ENCODE measurements around the gene XPC.

GRCh38 chr3:14211621-14212020, 33.2 kb upstream of the XPC start:
- TF ChIP-seq MAFK (IDR thresholded peaks at IDR 0.05; ENCODE audit: low read depth, low read length) (no peak), RAD21 (IDR thresholded peaks at IDR 0.05 in 1 of 2, conservative IDR thresholded peaks at IDR 0.05 in 1 of 2; ENCODE audit: low read depth in 2 of 2, low read length in 2 of 2) (no peak), RXRA (IDR thresholded peaks at IDR 0.05; ENCODE audit: insufficient read depth, low read depth, low read length) (no peak), SUZ12 (IDR thresholded peaks at IDR 0.05; ENCODE audit: low read length) (no peak), SIN3A (conservative IDR thresholded peaks at IDR 0.05 in 1 of 2, IDR thresholded peaks at IDR 0.05 in 1 of 2; ENCODE audit: low read depth in 1 of 2, low read length in 2 of 2) (no peak), CTCF (IDR thresholded peaks at IDR 0.05; ENCODE audit: control extremely low read depth in 1 of 3, insufficient read depth in 1 of 3, low read depth in 1 of 3, low read length in 3 of 3) (no peak), EGR1 (IDR thresholded peaks at IDR 0.05; ENCODE audit: borderline replicate concordance, low read depth, low read length) (no peak), POLR2A (IDR thresholded peaks at IDR 0.05; ENCODE audit: control extremely low read depth in 1 of 2, low read depth in 2 of 2, low read length in 2 of 2) (no peak)

All from H1 (cell line).